ENCODE measurements around the gene TMPRSS9. TPM values are rescaled to one million over a fixed set of nuclear protein-coding genes. Genes with fewer than 3 reads are reported as not detected.

The TMPRSS9 gene
- total and polyA plus RNA-seq, 2 of the 13 experiments (the other 11 are each of a cell fraction or from before 2014, with no cell fraction given), result 2.5 to 5.2 TPM

DNA sequence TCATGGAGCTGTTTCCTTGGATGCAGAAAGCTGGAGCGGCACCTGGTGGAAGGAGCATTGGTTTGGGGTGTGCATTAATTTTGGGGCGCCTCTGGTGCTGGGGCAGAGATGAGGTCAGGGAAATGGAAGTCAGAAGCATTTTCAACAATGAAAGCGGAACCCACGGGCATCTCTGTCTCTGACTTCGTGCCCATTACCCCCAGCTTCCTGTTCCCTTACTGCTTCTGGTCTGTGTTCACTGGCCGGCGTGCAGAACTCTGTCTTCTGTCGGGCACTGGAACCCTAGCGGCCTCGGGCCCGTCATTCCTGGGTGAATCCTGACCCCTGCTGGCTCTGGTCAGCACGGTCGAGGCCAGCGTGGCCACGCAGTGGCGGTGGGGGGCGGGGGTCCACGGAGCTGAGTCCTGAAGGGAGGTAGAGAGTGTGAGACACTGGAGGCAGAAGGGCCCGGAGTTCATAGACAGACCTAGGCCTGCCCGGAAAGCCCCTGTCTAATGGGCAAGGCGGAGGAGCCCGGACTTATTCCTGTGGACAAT, 44.2 kb upstream of the TMPRSS9 start (continued):
- TF ChIP-seq, protein P1, sequence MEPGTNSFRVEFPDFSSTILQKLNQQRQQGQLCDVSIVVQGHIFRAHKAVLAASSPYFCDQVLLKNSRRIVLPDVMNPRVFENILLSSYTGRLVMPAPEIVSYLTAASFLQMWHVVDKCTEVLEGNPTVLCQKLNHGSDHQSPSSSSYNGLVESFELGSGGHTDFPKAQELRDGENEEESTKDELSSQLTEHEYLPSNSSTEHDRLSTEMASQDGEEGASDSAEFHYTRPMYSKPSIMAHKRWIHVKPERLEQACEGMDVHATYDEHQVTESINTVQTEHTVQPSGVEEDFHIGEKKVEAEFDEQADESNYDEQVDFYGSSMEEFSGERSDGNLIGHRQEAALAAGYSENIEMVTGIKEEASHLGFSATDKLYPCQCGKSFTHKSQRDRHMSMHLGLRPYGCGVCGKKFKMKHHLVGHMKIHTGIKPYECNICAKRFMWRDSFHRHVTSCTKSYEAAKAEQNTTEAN (CRISPR knock-in tag; conservative IDR thresholded peaks at IDR 0.05), result no peak
- no peak for TF ChIP-seq NBN (conservative IDR thresholded peaks at IDR 0.05)
- TF ChIP-seq, protein P2, sequence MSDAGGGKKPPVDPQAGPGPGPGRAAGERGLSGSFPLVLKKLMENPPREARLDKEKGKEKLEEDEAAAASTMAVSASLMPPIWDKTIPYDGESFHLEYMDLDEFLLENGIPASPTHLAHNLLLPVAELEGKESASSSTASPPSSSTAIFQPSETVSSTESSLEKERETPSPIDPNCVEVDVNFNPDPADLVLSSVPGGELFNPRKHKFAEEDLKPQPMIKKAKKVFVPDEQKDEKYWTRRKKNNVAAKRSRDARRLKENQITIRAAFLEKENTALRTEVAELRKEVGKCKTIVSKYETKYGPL (CRISPR knock-in tag; IDR thresholded peaks at IDR 0.05), result no peak
- no peak for TF ChIP-seq HMGA1 (CRISPR knock-in tag; conservative IDR thresholded peaks at IDR 0.05)
- no peak for TF ChIP-seq SMAD3 (CRISPR knock-in tag; IDR thresholded peaks at IDR 0.05)
- peak; percentile 69 for TF ChIP-seq KAT8 (CRISPR knock-in tag; IDR thresholded peaks at IDR 0.05)
- TF ChIP-seq, protein P3, sequence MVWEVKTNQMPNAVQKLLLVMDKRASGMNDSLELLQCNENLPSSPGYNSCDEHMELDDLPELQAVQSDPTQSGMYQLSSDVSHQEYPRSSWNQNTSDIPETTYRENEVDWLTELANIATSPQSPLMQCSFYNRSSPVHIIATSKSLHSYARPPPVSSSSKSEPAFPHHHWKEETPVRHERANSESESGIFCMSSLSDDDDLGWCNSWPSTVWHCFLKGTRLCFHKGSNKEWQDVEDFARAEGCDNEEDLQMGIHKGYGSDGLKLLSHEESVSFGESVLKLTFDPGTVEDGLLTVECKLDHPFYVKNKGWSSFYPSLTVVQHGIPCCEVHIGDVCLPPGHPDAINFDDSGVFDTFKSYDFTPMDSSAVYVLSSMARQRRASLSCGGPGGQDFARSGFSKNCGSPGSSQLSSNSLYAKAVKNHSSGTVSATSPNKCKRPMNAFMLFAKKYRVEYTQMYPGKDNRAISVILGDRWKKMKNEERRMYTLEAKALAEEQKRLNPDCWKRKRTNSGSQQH (CRISPR knock-in tag; IDR thresholded peaks at IDR 0.05; ENCODE audit: low read depth), result no peak
- TF ChIP-seq KDM2A (CRISPR knock-in tag; IDR thresholded peaks at IDR 0.05; ENCODE audit: borderline replicate concordance, low read depth), result peak; percentile 89
- TF ChIP-seq ZNF670 (CRISPR knock-in tag; IDR thresholded peaks at IDR 0.05; ENCODE audit: borderline replicate concordance), result no peak
- TF ChIP-seq ZBTB1 (CRISPR knock-in tag; IDR thresholded peaks at IDR 0.05; ENCODE audit: borderline replicate concordance), result no peak
- peak; percentile 83 for TF ChIP-seq ZBTB7B (CRISPR knock-in tag; IDR thresholded peaks at IDR 0.05)
- peak; percentile 57 for TF ChIP-seq ZFX (CRISPR knock-in tag; IDR thresholded peaks at IDR 0.05; ENCODE audit: low read depth)
